ENCODE data around the gene MEIOSIN. TPM values are rescaled to one million over a fixed set of nuclear protein-coding genes. Genes with fewer than 3 reads are reported as not detected.

Gene MEIOSIN
- total and polyA plus RNA-seq, 2 experiments from 2014 or later: not detected

DNA sequence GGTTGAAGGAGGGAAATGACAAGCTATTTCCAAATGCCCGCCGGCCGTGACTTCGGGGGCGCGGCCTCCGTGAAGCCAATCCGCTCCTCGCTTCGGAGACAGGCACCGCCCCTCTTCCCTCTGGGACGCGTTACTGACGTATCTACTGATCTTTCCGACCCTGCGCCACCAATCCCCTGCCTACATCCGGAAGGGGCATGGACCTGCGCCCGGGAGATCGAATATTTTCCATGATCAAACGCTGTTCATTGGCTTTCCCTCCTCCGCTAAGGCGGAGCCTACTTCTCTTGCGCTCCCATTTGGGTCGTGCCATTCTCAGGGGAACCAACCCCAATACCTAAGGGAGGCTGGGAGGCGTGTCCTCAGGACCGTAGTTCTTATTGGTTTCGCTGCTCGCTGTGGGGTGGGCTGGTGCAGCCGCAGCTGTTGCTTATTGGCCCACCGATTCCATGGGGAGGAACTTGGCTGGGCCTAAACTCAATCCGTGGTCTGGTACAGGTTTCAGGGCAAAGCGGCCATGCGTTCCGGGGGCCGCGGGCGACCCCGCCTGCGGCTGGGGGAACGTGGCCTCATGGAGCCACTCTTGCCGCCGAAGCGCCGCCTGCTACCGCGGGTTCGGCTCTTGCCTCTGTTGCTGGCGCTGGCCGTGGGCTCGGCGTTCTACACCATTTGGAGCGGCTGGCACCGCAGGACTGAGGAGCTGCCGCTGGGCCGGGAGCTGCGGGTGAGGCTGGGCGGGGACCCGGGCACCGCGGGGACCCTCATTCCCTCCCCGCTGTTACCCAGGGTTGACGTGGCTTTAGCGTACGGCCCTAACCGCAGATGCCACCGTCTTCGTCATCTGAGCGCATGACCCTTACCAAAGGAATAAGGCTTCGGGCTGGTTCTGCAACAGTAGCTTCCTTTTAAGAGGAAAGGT is 40.8 kb upstream of the MEIOSIN start, which contains the start of gene QPCTL:
TSS of gene QPCTL (plus strand) at position 480 of the 919 bp plus-strand sequence. CDS start at position 518, 38 bp downstream.
- TF ChIP-seq EZH2 (IDR thresholded peaks at IDR 0.05; ENCODE audit: insufficient read depth, poor library complexity, severe bottlenecking): no peak
- TF ChIP-seq EZH2phosphoT487 (IDR thresholded peaks at IDR 0.05; ENCODE audit: insufficient read depth, low read depth): no peak
- in situ Hi-C loops (cut with MboI): no loop called here
- 0 to 1% methylated on average over 55 to 69 of the region's 70 CpGs for WGBS, 2 experiments (ENCODE audit: low coverage in 1 of 2, low lambda C conversion rate in 2 of 2, missing lambda C conversion rate in 2 of 2)

GRCh38 chr19:45693106-45693788 is 40.0 kb upstream of the MEIOSIN start:
- Histone ChIP-seq H3K4me3 (peak overlapping the region; percentile 86), H3K36me3 (ENCODE audit: low read depth) (peaks cover 2% of the 10 kb centered on the region; the same call in 1 of the 2 replicates), H3K27ac (peak overlapping the region; percentile 89), H3K79me2 (ENCODE audit: insufficient read depth) (peaks cover 34% of the 10 kb centered on the region), H3K9me3 (ENCODE audit: low read depth) (no peaks in the 10 kb centered on the region), H4K20me1 (ENCODE audit: insufficient read depth) (no peaks in the 10 kb centered on the region), H3K4me2 (ENCODE audit: unreplicated experiment) (peak overlapping the region; percentile 93), H3F3A (ENCODE audit: insufficient read depth) (no peaks in the 10 kb centered on the region), H3K9ac (peak overlapping the region; percentile 95), H3K27me3 (replicated peaks; ENCODE audit: insufficient read depth) (no peaks in the 10 kb centered on the region), H3K9me2 (ENCODE audit: insufficient read depth) (no peaks in the 10 kb centered on the region), H3K4me1 (ENCODE audit: insufficient read depth) (peaks cover 10% of the 10 kb centered on the region), H2AFZ (peak overlapping the region; percentile 92)
- TF ChIP-seq EZH2phosphoT487 (IDR thresholded peaks at IDR 0.05; ENCODE audit: insufficient read depth, low read depth) (no peak), EZH2 (IDR thresholded peaks at IDR 0.05; ENCODE audit: insufficient read depth, poor library complexity, severe bottlenecking) (no peak)
- peak; percentile 86 for DNase-seq
- WGBS, 2 experiments (ENCODE audit: low coverage in 1 of 2, low lambda C conversion rate in 2 of 2, missing lambda C conversion rate in 2 of 2): 1 to 2% methylated on average over 22 of the region's 22 CpGs
- in situ Hi-C loops (cut with MboI): no loop called here

More for the DNA sequence above, 40.8 kb upstream of the MEIOSIN start, which contains the start of gene QPCTL:
- Histone ChIP-seq H3F3A (ENCODE audit: insufficient read depth) (no peaks in the 10 kb centered on the region), H3K4me1 (ENCODE audit: insufficient read depth) (peaks cover 5% of the 10 kb centered on the region; the same call in 1 of the 2 replicates), H2AFZ (peak within 1 kb of the TSS; percentile 92), H3K27ac (peak within 1 kb of the TSS; percentile 89), H3K4me3 (peak within 1 kb of the TSS; percentile 86), H3K27me3 (replicated peaks; ENCODE audit: insufficient read depth) (no peaks in the 10 kb centered on the region), H3K9me3 (ENCODE audit: low read depth) (no peaks in the 10 kb centered on the region), H4K20me1 (ENCODE audit: insufficient read depth) (no peaks in the 10 kb centered on the region), H3K36me3 (ENCODE audit: low read depth) (peaks cover 10% of the 10 kb centered on the region; the same call in 1 of the 2 replicates), H3K9me2 (ENCODE audit: insufficient read depth) (no peaks in the 10 kb centered on the region), H3K9ac (peak within 1 kb of the TSS; percentile 95), H3K4me2 (ENCODE audit: unreplicated experiment) (peak within 1 kb of the TSS; percentile 93), H3K79me2 (ENCODE audit: insufficient read depth) (peaks cover 35% of the 10 kb centered on the region)
- peak; percentile 100 for DNase-seq

- Histone ChIP-seq H2AFZ (no peak overlapping the region), H3K4me2 (ENCODE audit: unreplicated experiment) (no peak overlapping the region), H3K9me2 (ENCODE audit: insufficient read depth) (no peaks in the 10 kb centered on the region), H3K27ac (no peak overlapping the region), H3K27me3 (replicated peaks; ENCODE audit: insufficient read depth) (no peaks in the 10 kb centered on the region), H3F3A (ENCODE audit: insufficient read depth) (peaks cover 2% of the 10 kb centered on the region; the same call in 1 of the 2 replicates), H3K9me3 (ENCODE audit: low read depth) (no peaks in the 10 kb centered on the region), H4K20me1 (ENCODE audit: insufficient read depth) (no peaks in the 10 kb centered on the region), H3K79me2 (ENCODE audit: insufficient read depth) (no peaks in the 10 kb centered on the region), H3K9ac (no peak overlapping the region), H3K4me3 (no peak overlapping the region), H3K36me3 (ENCODE audit: low read depth) (no peaks in the 10 kb centered on the region), H3K4me1 (ENCODE audit: insufficient read depth) (peaks cover 5% of the 10 kb centered on the region; the same call in 1 of the 2 replicates)
- no peak for DNase-seq
- in situ Hi-C loops (cut with MboI): no loop called here
- no peak for TF ChIP-seq EZH2phosphoT487 (IDR thresholded peaks at IDR 0.05; ENCODE audit: insufficient read depth, low read depth)
- TF ChIP-seq EZH2 (IDR thresholded peaks at IDR 0.05; ENCODE audit: insufficient read depth, poor library complexity, severe bottlenecking): no peak
- 96 to 99% methylated on average over 7 of the region's 7 CpGs for WGBS, 2 experiments (ENCODE audit: low coverage in 1 of 2, low lambda C conversion rate in 2 of 2, missing lambda C conversion rate in 2 of 2)
Measured at GRCh38 chr19:45701676-45702075, 31.6 kb upstream of the MEIOSIN start.

DNA sequence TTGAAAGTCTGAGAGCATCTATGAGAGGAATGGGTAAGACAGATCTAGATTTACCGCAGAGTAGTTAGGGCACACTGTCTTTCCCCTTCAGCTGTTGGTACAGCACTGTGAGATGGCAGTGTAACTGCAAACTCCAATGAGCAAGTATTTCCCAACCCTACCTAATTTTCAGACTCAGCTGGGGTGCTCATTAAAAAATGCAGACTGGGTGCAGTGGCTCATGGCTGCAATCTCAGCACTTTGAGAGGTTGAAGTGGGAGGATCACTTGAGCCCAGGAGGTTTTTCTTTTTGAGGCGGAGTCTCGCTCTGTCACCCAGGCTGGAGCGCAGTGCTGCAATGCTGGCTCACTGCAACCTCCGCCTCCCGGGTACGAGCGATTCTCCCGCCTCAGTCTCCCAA is 28.1 kb upstream of the MEIOSIN start:
- Histone ChIP-seq H3K4me1 (ENCODE audit: insufficient read depth) (peaks cover 9% of the 10 kb centered on the region; the same call in 1 of the 2 replicates), H3K4me3 (no peak overlapping the region), H4K20me1 (ENCODE audit: insufficient read depth) (no peaks in the 10 kb centered on the region), H3K79me2 (ENCODE audit: insufficient read depth) (peaks cover 10% of the 10 kb centered on the region; the same call in 1 of the 2 replicates), H2AFZ (no peak overlapping the region), H3K4me2 (ENCODE audit: unreplicated experiment) (no peak overlapping the region), H3K9me3 (ENCODE audit: low read depth) (no peaks in the 10 kb centered on the region), H3K27ac (no peak overlapping the region), H3K27me3 (replicated peaks; ENCODE audit: insufficient read depth) (no peaks in the 10 kb centered on the region), H3K36me3 (ENCODE audit: low read depth) (no peaks in the 10 kb centered on the region), H3F3A (ENCODE audit: insufficient read depth) (peaks cover 13% of the 10 kb centered on the region; the same call in 1 of the 2 replicates), H3K9me2 (ENCODE audit: insufficient read depth) (no peaks in the 10 kb centered on the region), H3K9ac (no peak overlapping the region)
- in situ Hi-C loops (cut with MboI): no loop called here
- DNase-seq: no peak
- 93 to 95% methylated on average over 9 of the region's 9 CpGs for WGBS, 2 experiments (ENCODE audit: low coverage in 1 of 2, low lambda C conversion rate in 2 of 2, missing lambda C conversion rate in 2 of 2)
- TF ChIP-seq EZH2phosphoT487 (IDR thresholded peaks at IDR 0.05; ENCODE audit: insufficient read depth, low read depth) (no peak), EZH2 (IDR thresholded peaks at IDR 0.05; ENCODE audit: insufficient read depth, poor library complexity, severe bottlenecking) (no peak)
